BLaER1 (cell line): ENCODE results near the gene HLCS.

Source experiments
- H3K27ac ChIP-seq: shearing (Covaris generic); formaldehyde crosslinking; 2 replicates; pipeline ENCODE4 v1.8.1; 2022
- H3K27me3 ChIP-seq: shearing (Covaris generic); formaldehyde crosslinking; 2 replicates; pipeline ENCODE4 v1.8.1; 2022
- H3K36me3 ChIP-seq: shearing (Covaris generic); formaldehyde crosslinking; 2 replicates; pipeline ENCODE4 v1.8.1; 2022
- H3K4me1 ChIP-seq: shearing (Covaris generic); formaldehyde crosslinking; 2 replicates; pipeline ENCODE4 v1.8.1; 2022
- H3K4me2 ChIP-seq: shearing (Covaris generic); formaldehyde crosslinking; 2 replicates; pipeline ENCODE4 v1.8.1; 2022
- H3K4me3 ChIP-seq: shearing (Covaris generic); formaldehyde crosslinking; 2 replicates; pipeline ENCODE4 v1.8.1; 2022
- H3K9ac ChIP-seq: shearing (Covaris generic); formaldehyde crosslinking; 2 replicates; pipeline ENCODE4 v1.8.1; 2022
- H3K9me3 ChIP-seq: shearing (Covaris generic); formaldehyde crosslinking; 2 replicates; pipeline ENCODE4 v1.8.1; 2022
- H4K20me1 ChIP-seq: shearing (Covaris generic); formaldehyde crosslinking; 2 replicates; pipeline ENCODE4 v1.8.1; 2022
- Cebpa-rat ChIP-seq: shearing (Covaris generic); IDR thresholded peaks from 2 replicates; pipeline ENCODE4 v1.8.1; 2022

Gene HLCS

DNA sequence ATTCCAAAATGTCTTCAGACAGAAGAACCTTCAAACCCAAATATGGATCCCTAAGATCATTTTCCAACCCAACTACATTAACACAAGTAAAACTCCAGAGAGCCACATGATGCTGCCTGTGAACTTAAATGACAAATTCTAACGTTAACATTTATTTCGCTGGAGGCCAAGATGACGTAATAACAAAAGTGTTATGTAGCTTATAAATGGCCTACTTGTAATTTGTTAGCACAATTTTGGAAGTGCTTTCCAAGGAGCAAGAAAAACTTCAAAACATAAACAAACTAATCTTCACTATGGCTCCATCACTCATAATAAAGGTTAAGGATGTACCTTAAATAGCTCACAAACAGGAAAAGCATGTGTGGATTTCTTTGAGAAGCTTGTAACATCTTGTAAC, 126.7 kb downstream of the HLCS start:
- Histone ChIP-seq H3K9ac (no peak overlapping the region), H3K27me3 (no peaks in the 10 kb centered on the region), H3K4me2 (no peak overlapping the region), H3K4me1 (no peaks in the 10 kb centered on the region), H3K9me3 (no peaks in the 10 kb centered on the region), H3K4me3 (no peak overlapping the region), H4K20me1 (no peaks in the 10 kb centered on the region), H3K36me3 (0 out of 2 replicates have a peak, but pooled peaks cover 4% of the 10 kb centered on the region), H3K27ac (no peak overlapping the region)
- TF ChIP-seq Cebpa-rat = no peak

DNA sequence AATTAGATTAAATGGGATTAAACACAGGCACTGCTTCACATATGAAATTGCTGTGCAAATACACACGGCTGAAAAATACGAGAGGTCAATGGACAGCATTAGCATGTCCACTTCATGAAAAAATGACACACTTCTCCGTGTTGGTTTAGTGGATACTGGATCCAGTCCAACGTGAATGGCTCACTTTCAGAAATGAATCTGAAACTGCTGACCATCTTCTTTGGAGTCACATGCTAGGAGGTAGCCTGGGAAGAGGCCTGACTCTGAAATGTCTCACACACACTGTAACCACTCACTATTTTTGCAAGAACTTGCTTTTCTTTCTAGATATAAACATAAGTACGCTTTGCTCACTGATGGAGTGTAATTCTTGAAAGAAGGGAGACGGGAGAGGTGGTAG, 127.3 kb downstream of the HLCS start:
- no peaks in the 10 kb centered on the region for H4K20me1 ChIP-seq
- H3K4me2 ChIP-seq = no peak overlapping the region

DNA sequence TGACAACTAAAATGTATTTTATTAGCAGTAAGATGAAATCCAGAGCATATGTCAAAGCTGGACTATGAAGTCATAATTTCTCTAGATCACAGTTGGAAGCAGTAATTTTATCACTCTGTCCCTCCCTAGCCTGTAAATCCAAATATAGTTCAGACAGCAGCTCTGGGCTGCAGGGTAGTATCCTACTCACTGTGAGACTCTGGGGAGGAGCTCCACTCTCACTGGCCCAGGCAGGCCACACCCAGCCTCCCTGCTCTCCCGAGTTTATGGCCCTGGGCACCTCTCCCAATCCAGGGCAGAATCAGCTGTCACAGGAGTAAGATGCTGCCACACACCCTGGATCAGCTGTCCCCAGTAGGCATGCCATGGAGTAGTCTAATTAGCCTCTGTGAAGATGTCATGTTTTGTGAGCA, 131.1 kb downstream of the HLCS start:
- no peaks in the 10 kb centered on the region for H3K9me3 ChIP-seq
- H3K9ac ChIP-seq = no peak overlapping the region
- no peak overlapping the region for H3K4me2 ChIP-seq
- no peak overlapping the region for H3K4me3 ChIP-seq
- H3K27me3 ChIP-seq = no peaks in the 10 kb centered on the region
- TF ChIP-seq Cebpa-rat = no peak
- H3K36me3 ChIP-seq = no peaks in the 10 kb centered on the region
- no peaks in the 10 kb centered on the region for H4K20me1 ChIP-seq
- H3K27ac ChIP-seq = no peak overlapping the region
- H3K4me1 ChIP-seq = peaks cover 6% of the 10 kb centered on the region; the same call in 1 of the 2 replicates

More for the DNA sequence above, 127.3 kb downstream of the HLCS start:
- Histone ChIP-seq H3K27me3 (no peaks in the 10 kb centered on the region), H3K27ac (no peak overlapping the region), H3K9ac (no peak overlapping the region), H3K36me3 (0 out of 2 replicates have a peak, but pooled peaks cover 4% of the 10 kb centered on the region), H3K4me3 (no peak overlapping the region), H3K9me3 (no peaks in the 10 kb centered on the region), H3K4me1 (no peaks in the 10 kb centered on the region)
- no peak for TF ChIP-seq Cebpa-rat

DNA sequence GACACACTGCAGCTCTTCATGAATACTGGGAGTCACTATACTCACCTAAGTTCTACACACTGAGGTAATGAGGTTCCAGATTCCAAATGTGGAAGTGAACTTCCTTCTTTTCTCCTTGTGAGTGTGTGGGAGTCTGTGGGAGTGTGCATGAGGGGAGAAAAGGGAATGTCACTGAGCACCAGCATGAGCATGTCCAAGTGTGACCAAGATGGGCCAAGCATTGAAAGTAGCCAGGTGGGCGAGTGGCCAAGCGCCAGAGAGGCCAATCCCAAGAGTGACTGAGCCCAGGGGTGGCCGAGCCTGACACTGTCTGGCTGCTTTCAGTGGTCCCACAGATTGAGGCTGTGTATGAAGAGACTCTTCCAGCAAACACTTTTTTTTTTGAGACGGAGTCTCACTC, 132.3 kb downstream of the HLCS start:
- H3K27ac ChIP-seq = no peak overlapping the region
- peaks cover 6% of the 10 kb centered on the region; the same call in 1 of the 2 replicates for H3K4me1 ChIP-seq
- no peak overlapping the region for H3K4me3 ChIP-seq
- H3K4me2 ChIP-seq = no peak overlapping the region
- H4K20me1 ChIP-seq = no peaks in the 10 kb centered on the region
- TF ChIP-seq Cebpa-rat = no peak
- H3K36me3 ChIP-seq = no peaks in the 10 kb centered on the region
- no peaks in the 10 kb centered on the region for H3K9me3 ChIP-seq
- no peaks in the 10 kb centered on the region for H3K27me3 ChIP-seq
- no peak overlapping the region for H3K9ac ChIP-seq

DNA sequence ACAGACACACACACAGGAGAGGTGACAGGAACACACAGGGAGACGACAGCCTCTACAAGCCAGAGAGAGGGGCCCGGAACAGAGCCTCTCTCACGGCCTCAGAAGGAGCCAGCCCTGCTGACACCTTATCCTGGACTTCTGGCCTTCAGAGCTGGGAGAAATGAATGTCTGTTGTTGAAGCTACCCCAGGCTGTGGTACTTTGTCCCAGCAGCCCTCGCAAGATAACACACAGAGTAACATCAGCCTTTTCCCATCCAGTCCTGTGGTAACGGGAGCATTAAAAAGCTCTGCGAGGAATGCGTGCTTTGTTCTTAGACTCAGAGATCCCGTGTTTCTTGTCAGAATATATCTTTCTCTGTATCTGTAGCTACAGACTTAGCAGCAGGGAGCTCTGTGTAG, 136.4 kb downstream of the HLCS start:
- H3K4me2 ChIP-seq = no peak overlapping the region
- peaks cover 6% of the 10 kb centered on the region; the same call in 1 of the 2 replicates for H3K4me1 ChIP-seq
- H4K20me1 ChIP-seq = no peaks in the 10 kb centered on the region
- H3K36me3 ChIP-seq = 0 out of 2 replicates have a peak, but pooled peaks cover under 1% of the 10 kb centered on the region
- H3K9ac ChIP-seq = no peak overlapping the region
- H3K4me3 ChIP-seq = no peak overlapping the region
- no peak for TF ChIP-seq Cebpa-rat
- H3K27ac ChIP-seq = no peak overlapping the region
- no peaks in the 10 kb centered on the region for H3K27me3 ChIP-seq
- no peaks in the 10 kb centered on the region for H3K9me3 ChIP-seq

DNA sequence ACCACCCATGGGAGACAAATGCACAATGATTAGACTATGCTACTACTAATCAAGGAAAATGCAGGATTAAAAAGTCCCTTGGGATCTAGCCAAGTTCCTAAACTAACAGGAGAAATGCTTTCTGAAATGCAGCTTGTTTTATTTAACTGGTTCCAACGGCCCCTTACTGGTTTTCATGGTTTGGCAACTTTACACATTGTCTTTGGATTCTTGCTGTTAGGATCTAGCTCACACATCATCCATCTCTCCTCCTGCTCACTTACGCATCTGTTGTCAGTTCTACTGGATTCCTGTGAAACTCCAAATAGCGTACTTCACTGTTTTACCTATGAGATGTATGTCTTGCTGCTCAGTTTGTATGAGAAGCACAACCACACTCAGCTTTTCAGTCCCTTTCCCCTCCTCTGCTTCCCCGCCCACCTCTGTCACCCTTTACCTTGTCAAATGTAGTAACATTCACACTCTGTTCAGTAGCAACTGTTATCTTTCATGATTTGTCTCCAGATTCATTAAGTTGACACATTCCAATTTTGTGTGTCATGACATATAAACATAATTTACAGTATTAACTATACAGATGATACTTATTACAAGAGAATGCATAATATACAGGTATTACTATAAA, 137.5 kb downstream of the HLCS start:
- H3K4me2 ChIP-seq = no peak overlapping the region
- 0 out of 2 replicates have a peak, but pooled peaks cover 6% of the 10 kb centered on the region for H3K36me3 ChIP-seq
- peaks cover 6% of the 10 kb centered on the region; the same call in 1 of the 2 replicates for H3K4me1 ChIP-seq
- no peaks in the 10 kb centered on the region for H4K20me1 ChIP-seq
- H3K27ac ChIP-seq = no peak overlapping the region
- no peak for TF ChIP-seq Cebpa-rat
- H3K27me3 ChIP-seq = no peaks in the 10 kb centered on the region
- H3K9me3 ChIP-seq = no peaks in the 10 kb centered on the region
- H3K9ac ChIP-seq = no peak overlapping the region
- H3K4me3 ChIP-seq = no peak overlapping the region

DNA sequence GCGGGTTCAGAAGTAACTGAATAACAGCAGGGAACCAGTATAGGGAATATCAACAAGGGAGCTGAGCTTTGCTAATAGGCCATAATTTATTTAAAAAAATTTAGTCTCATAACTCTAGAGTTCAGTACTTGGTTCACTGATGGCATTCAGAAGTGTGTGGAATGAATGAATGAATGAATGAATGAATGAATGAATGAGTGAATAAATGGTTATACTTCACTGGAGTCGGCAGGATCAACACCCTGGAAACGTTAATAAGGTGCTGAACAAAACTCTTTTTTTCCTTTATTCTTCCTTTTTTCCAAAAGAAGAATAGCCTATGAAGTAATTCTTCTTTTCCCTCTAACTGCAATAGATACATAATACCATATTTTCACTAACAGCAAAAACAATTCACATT, 138.3 kb downstream of the HLCS start:
- Histone ChIP-seq H3K27me3 (no peaks in the 10 kb centered on the region), H3K9ac (no peak overlapping the region), H3K4me2 (no peak overlapping the region), H3K4me1 (peaks cover 6% of the 10 kb centered on the region; the same call in 1 of the 2 replicates), H3K4me3 (no peak overlapping the region), H3K36me3 (0 out of 2 replicates have a peak, but pooled peaks cover 6% of the 10 kb centered on the region), H3K27ac (no peak overlapping the region), H4K20me1 (no peaks in the 10 kb centered on the region), H3K9me3 (no peaks in the 10 kb centered on the region)
- TF ChIP-seq Cebpa-rat = no peak

DNA sequence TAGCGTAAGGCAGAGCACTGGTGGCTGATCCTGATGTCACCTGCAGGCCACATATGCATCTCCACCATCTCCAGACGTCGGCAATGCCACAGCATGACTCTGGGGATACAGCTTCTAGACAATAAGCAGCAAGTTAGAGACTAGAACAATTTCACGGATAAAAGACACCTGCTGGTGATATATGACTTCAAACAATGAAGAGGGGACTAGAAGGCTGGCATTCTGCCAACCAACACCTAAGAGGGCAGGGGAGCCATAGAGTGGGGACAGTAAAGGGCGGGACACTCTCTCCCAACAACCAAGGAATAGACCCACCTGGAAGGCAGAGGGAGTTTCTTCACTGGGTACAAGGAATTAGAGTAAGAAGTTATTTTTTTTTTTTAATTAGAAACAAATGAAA, 140.8 kb downstream of the HLCS start:
- Histone ChIP-seq H3K4me3 (no peak overlapping the region), H3K9ac (no peak overlapping the region), H3K36me3 (peaks cover 11% of the 10 kb centered on the region; the same call in 1 of the 2 replicates), H3K4me2 (no peak overlapping the region), H3K4me1 (no peaks in the 10 kb centered on the region), H3K27ac (no peak overlapping the region), H3K27me3 (no peaks in the 10 kb centered on the region), H4K20me1 (no peaks in the 10 kb centered on the region), H3K9me3 (no peaks in the 10 kb centered on the region)
- TF ChIP-seq Cebpa-rat = no peak

DNA sequence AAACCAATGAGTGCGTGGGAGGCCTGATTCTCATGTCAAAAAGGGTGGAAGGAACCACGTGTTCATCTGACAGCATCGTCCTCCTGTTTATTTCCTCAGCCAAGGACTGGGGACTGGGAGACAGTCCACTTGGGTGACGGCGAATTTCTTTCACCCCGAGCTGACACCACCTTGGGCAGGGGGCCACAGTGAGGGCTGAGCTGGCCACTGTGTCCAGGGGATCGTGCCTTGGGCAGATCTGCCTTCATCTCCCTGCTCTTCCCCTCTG, 145.5 kb downstream of the HLCS start:
- Histone ChIP-seq H4K20me1 (no peaks in the 10 kb centered on the region), H3K27ac (no peak overlapping the region), H3K4me3 (no peak overlapping the region), H3K9me3 (no peaks in the 10 kb centered on the region), H3K9ac (no peak overlapping the region), H3K27me3 (no peaks in the 10 kb centered on the region), H3K4me2 (no peak overlapping the region), H3K4me1 (no peaks in the 10 kb centered on the region), H3K36me3 (peaks cover 18% of the 10 kb centered on the region; the same call in 1 of the 2 replicates)
- no peak for TF ChIP-seq Cebpa-rat

DNA sequence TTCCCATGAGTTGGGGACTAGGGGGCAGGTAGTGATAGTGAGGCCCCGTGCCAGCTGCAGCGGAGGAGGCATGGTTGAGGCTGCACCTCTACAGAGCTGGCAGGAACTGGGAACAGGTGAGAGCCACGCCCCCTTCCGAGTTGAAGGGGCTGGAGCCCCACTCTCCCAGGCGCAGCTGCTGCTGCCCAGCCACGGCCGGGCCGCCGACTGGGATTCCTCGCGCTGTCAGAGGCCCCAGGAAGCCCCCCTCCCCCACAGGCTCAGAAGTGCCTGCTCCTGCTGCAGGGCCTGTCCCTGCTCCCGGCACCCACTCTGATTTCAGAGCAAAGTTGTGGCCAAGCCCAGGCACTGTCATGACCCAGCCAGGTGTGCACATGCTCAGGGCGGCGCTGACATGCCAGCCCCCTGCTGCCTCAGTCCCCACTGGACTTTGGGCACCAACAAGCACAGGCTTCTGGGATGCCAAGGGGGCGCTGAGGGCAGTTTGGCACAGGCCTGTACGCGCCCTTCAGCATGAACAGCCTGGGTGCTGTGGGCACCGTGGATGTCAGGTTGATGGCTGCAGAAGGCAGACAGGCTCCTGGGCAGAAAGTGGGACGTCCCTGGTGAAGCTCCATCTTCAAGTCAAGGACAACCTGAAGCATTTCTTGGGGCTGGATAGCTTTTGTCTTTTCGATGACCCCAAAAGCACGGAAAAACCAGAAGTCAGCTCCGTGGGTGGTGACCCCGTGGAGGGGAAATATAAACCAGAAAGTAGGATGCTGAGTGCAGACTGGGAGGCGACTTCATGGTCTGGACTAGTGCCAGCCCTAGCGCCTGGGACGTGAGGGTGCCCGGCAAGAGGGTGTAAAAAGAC, 146.1 kb downstream of the HLCS start:
- Histone ChIP-seq H3K36me3 (peaks cover 18% of the 10 kb centered on the region; the same call in 1 of the 2 replicates), H3K9ac (no peak overlapping the region)
- TF ChIP-seq Cebpa-rat = no peak

More for the DNA sequence above, 146.1 kb downstream of the HLCS start:
- Histone ChIP-seq H3K4me1 (no peaks in the 10 kb centered on the region), H3K4me3 (no peak overlapping the region), H3K9me3 (no peaks in the 10 kb centered on the region), H3K4me2 (no peak overlapping the region), H3K27me3 (no peaks in the 10 kb centered on the region), H3K27ac (no peak overlapping the region), H4K20me1 (no peaks in the 10 kb centered on the region)
